Caki2 (cell line): ENCODE measurements around the gene SEC14L1. TPM values are rescaled to one million over a fixed set of nuclear protein-coding genes. Genes with fewer than 3 reads are reported as not detected.
"Not testable (repeated sequence)": the region's sequence is repeated elsewhere in the genome, so short reads cannot be mapped to it uniquely, and the experiment has no call there.

Source experiments
- DNase-seq: peaks from one replicate; pipeline ENCODE4 v3.0.0-alpha.2; 2015; ENCODE audit warnings: low read depth
- in situ Hi-C: cut with HindIII; loops from 2 replicates; pipeline ENCODE4 v1.10.0; 2016; ENCODE audit warnings: low sequenced_read_pairs, low pct_unique_long_range_greater_than_20kb, mixed read lengths
- total RNA-seq: library from RNA; depleted of rRNA; stranded (reverse); fragments of >200 nt; shearing (Covaris generic); gene quantifications from 2 replicates; pipeline ENCODE4 v1.2.3, GENCODE V29; 2014; ENCODE audit warnings: low replicate concordance; rRNA removed

Gene SEC14L1
- 13.3 and 18.8 TPM in 2 replicates for total RNA-seq

DNA sequence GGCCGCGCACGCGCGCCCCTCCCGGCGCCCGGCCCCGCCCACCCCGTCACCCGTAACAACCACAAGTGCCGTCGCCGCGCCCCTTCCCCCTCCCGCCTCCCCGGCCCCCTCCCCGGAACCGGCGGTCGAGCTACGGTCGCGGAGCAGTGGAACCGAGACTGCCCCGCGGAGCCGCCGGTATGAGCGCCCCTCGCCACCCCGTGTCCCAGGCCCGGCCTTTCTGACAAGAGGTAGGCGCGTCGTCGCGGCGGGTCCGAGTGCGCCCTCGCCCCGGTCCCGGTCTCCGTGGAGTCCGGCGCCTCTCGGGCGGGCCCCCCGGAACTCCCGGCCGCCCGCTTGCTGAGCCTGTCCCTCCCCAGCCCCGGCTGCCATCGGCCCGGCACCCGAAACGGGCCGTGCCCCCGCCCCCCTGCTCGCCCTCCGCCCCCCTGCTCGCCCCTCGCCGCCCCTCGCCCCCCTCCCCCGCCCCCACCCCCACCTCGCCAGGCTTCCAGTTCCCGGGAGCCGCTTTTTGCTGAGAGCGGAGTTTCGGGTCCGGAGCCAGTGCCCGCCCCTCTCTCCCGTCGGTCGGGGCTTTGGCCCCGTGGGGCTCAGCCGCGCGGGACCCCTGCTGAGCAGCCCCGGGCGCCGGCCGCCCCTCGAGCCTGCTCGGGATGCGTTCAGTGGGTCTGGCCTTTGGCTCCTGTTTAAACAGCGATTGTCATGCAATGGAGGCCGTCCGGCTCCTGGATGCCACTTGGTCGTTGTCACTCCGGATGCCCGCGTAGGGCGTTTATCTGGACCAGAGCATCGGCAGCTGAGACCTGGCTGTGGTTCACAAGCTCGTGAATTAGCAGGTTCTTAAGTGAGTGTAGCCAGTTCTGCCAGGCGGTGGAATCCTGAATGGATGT, at the start of gene SEC14L1:
Gene SEC14L1 (plus strand): TSS at position 92 of the 890 bp plus-strand sequence. CDS start 2,628 bp downstream, outside the sequence.
- in situ Hi-C loops: no loop called here
- peak; percentile 35 for DNase-seq

DNA sequence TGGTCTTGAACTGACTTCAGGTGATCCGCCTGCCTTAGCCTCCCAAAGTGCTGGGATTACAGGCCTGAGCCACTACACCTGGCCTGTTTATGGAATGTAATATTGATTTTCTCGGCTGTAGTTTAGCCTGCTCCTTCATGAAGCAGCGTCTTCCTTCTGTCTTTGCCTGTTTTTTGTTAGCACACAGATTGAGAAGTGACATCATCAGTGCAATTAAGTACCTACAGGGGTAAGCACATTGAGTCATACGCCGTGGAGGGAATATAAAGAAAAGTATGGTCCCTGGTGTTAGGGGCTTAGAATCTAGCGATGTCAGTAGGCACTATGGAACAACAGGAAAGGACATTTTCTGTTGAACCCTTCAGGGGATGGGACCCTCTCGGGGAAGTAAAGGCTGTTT, 48.7 kb upstream of the SEC14L1 start:
- in situ Hi-C loops: no loop called here
- no peak for DNase-seq

DNA sequence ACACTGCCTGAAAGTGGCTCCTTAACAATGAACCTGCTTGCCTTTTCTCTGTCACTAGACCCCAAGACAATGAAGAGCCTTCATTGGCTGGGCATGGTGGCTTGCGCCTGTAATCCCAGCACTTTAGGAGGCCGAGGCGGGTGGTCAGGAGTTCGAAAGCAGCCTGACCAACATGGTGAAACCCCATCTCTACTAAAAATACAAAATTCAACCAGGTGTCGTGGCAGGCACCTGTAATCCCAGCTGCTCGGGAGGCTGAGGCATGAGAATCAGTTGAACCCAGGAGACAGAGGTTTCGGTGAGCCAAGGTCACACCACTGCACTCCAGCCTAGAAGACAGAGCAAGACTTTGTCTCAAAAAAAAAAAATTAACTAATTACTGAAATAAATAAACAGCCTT, 45.3 kb upstream of the SEC14L1 start:
- no peak for DNase-seq
- in situ Hi-C loops: no loop called here

GRCh38 chr17:77096570-77097214, 44.1 kb upstream of the SEC14L1 start:
- in situ Hi-C loops: no loop called here
- peak; percentile 29 for DNase-seq

DNA sequence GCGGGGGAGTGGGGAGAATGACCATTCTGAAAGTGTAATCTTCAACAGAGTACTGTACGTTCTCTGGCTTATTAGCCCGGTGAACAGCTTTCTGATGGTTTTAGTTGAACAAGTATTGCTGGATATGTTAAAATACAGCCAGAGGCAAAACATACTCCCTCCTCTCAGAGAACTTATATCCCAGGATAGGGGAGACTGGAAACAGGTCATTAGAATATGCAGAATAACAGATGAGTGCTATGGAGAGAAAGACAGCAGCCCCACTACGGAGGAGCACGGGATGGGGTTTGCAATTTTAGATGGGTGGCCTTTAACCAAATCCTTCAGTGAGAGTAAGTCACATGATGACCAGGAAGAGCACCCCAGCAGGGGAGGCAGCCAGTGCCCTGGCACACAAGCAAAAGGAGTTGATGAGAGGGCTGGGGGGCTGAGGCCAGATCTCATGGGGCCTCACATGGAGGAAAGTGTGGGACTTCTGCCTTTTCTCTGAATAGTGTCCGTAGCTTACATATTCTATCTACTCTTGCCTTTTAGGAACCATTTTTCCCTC, 43.1 kb upstream of the SEC14L1 start:
- in situ Hi-C loops: no loop called here
- no peak for DNase-seq

DNA sequence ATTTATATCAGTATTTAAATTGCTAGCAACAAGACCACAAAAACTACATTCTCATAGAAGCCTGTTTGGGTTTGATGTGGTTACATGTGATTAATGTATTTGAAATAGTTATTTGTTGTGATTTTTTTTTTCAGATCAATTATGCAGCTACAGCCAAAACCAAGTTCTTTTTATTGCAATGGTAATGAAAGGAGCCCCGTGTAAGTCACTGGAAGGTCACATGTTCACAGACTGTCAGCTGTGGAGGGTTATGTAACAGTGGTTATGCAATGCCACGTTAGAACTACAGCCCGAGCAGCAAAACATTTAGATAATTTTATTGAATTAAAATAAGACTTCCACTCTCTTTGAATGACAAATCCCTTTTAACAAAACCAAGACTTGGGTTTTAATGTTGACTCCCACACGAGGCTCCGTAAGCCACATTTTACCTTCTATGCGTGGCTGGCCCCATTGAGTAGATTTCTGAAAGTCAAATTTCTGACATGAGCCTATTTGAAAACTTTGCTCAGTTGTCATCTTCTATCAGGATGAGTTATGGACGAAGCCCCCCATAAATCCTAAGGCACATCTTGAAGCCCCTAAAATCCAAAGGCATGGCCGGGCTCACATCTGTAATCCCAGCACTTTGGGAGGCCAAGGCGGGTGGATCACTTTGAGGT, 41.8 kb upstream of the SEC14L1 start:
- in situ Hi-C loops: no loop called here
- DNase-seq: no peak

GRCh38 chr17:77099997-77100396, 40.8 kb upstream of the SEC14L1 start:
- DNase-seq: no peak
- in situ Hi-C loops: no loop called here

DNA sequence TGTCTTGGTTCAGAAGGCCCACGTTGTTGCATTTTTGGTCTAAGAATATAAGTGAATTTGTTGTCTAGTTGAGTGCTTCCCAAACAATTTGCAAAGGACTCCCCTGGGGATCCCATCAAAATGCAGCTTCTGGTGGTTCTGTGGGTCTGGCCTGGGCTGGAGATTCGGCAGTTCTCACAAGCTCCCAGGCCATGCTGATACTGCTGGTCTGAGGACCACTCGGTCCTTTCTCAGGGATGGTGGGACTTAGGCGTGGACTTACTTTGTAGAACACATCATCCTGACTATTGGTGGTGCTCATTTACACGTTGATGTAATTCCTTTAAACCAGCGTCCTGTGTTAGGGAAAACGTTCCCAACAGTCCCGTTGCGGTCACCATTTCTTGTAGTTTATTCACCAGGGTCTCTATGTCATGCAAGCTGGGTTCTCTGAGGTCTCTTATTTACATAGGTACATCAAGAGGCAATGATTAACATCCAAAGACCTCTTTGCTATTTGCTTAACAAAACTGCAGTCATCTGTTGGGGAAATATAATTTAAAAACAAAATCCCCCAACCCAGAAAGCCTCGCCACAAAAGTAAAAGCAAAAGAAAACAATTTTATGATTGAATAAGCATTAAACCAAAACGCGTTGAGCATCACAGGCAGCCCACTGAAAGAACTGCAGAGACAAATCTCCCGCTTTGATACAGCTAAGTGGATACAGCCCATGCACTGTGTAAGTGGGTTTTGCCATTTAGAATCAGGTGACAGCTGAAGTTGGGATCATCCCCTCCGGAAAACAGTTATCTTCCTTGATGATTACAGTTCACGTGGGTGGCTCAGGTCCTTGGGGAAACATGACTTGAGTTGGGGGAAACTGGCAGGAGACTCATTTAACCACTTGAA, 39.0 kb upstream of the SEC14L1 start:
- in situ Hi-C loops: no loop called here
- no peak for DNase-seq

DNA sequence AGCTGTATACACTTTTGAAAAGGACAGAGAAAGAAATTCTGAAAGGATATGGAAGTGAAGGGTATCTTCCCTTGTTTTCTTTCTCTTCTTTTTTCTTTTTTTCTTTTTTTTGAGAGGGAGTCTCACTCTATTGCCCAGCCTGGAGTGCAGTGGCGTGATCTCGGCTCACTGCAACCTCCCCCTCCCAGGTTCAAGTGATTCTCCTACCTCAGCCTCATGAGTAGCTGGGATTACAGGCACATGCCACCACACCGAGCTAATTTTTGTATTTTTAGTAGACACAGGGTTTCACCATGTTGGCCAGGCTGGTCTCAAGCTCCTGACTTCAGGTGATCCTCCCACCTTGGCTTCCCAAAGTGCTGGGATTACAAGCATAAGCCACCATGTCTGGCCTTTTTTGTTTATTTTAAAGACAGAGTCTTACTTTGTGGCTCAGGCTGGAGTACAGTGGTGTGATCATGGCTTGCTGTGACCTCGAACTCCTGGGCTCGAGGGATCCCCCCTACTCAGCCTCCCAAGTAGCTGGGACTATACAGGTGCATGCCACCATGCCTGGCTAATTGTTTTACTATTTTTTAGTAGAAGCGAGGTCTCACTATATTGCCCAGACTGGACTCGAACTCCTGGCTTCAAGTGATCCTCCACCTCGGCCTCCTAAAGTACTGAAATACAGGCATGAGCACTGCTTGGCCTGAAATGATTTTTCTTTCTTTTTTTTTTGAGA, 38.2 kb upstream of the SEC14L1 start:
- DNase-seq, in situ Hi-C loops: not testable (repeated sequence)

DNA sequence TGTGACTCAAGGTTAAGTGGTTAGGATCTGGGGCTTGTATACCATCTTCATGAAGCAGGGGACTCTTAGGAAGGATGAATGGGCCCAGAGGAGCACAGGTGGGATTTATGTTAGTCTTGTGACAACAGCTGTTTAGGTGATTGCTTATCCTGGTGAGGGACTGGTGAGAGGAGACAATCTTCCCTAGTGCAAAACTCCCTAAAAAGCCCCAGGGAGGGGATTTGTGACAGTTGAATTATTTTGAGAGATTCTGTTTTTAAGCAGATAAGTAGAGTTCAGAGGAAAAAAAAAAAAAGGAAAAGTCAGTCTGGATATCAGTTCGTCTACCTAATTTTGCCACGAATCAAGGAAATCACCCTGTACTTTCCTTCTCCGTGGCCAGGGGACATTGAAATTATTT, 35.1 kb upstream of the SEC14L1 start:
- in situ Hi-C loops: no loop called here
- no peak for DNase-seq

- in situ Hi-C loops: no loop called here
- no peak for DNase-seq
Measured at GRCh38 chr17:77106874-77107358, 33.9 kb upstream of the SEC14L1 start.

DNA sequence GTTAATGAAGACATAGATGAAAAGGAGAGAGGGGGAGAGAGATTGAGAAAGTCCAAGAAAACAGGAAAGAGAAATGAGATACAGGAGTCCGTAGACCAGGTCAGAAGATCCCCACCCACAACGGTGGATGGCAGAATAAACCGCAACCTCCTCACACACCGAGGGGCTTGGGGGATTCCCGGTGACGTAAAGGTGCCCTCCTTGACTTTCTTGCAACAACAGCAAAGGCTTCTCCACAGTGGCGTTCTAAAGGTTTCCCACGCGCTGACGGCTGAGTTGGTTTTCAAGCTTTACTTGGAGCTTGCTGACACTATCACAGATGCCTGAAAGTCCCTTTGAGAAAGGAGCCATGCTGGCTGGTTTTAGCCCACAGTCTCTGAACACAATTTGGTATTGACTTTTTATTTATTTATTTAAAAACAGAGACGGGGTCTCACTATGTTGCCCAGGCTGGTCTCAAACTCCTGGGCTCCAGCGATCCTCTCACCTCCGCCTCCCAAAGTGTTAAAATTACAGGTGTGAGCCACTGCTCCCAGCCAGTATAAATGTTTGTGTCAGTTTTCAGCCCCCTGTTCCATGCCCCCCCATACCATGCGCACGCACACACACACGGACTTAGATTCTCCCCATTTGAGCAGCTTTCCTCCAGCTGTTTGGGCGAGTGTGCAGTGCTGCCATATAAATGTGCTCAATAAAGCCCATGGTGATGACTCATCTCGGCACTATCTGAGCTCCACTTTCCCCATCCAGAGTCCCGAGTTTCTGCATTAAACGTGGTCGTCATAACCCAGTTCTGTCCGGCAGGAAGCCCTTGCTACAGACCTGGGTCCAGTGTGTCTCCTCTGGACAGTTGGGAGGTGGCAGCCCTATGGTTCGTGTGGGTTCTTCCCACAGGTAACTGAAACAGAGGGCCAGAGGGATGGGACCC, 33.0 kb upstream of the SEC14L1 start:
- in situ Hi-C loops: no loop called here
- no peak for DNase-seq

DNA sequence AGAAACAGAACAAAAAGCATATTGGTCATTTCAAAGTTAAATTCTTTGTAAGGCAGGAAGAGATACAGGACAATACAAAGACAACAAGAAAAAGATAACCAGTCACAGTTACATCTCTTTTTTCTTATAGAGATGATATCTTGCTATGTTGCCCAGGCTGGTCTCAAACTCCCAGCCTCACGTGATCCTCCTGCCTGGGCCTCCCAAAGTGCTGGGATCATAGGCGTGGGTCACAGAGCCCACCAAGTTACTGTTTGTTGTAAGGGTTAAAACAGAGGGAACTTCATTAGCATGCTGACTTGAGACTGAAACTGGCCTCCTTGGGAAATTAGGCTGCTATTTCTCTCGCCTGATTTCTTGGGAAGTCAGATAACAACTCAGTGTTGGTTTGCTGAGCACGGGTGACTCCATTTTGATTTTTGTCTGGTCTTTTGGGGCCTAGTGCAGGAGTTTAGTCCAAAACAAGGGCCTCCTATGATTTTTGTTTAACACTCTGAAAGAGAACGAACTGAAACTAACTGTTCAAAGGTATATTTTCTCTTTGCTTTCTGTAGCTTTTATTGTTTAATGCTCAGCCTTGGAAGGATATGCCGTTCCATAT, 31.5 kb upstream of the SEC14L1 start:
- no peak for DNase-seq
- in situ Hi-C loops: no loop called here

DNA sequence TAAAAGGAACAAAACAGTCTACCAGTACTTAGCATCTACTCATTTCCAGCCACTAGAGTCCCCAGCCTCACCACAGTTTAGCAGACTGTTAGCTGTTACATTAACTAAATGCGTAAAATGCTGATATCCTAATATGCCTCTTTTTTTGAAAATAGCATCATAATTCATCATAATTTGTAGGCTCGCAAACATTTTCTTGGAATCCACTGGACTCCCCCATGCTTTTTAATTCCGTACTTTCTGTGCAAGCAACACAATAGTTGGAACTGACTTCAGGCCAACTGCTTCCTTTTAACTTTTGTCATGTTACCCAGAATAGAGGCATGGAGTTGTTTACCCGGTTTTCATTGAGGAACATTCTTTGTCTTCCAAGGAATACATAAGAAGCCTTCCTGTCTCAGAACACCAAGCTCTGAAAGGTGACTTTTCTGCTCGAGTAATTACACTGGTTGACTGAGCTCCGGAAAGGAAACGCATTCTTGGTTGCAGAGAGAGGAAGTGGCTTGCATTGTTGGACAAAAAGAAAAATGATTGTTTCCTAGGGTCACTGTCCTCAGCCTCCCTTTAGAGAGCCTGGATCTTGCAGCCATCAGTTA, 30.9 kb upstream of the SEC14L1 start:
- peak; percentile 80 for DNase-seq
- in situ Hi-C loops: no loop called here

DNA sequence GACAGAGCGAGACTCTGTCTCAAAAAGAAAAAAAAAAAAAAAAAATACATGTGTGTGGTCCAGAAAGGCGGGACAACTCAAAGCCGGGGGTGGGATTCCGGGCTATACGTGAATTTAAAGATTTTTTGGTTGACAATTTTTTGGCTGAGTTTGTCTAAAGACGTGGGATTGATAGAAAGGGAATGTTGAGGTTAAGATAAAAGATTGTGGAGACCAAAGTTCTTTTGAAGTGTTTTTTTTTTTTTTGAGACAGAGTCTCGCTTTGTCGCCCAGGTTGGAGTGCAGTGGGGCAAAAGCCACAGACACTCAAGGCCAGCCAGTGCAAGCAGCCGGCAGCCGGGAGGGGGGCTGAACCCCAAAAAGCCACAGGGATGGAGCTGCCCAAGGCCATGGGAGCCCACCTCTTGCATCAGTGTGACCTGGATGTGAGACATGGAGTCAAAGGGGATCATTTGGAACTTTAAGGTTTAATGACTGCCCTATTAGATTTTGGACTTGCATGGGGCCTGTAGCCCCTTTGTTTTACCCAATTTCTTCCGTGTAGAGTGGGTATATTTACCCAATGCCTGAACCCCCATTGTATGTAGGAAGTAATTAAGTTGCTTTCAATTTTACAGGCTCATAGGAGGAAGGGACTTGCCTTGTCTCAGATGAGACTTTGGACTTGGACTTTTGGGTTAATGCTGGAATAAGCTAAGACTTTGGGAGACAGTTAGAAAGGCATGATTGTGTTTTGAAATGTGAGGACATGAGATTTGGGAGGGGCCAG, 29.4 kb upstream of the SEC14L1 start:
- DNase-seq, in situ Hi-C loops: not testable (repeated sequence)
